C4-2B (cell line): ENCODE data around the gene COP1.

ENCODE experiments used
- ZFX ChIP-seq: fragments of 450-650 bp; IDR thresholded peaks from 2 replicates; pipeline ENCODE4 v1.6.1; 2017
- TF ChIP-seq, protein P1 (sequence below): fragments of 450-650 bp; conservative IDR thresholded peaks from 2 replicates; pipeline ENCODE4 v1.5.1; 2017; ENCODE audit warnings: mild to moderate bottlenecking

DNA sequence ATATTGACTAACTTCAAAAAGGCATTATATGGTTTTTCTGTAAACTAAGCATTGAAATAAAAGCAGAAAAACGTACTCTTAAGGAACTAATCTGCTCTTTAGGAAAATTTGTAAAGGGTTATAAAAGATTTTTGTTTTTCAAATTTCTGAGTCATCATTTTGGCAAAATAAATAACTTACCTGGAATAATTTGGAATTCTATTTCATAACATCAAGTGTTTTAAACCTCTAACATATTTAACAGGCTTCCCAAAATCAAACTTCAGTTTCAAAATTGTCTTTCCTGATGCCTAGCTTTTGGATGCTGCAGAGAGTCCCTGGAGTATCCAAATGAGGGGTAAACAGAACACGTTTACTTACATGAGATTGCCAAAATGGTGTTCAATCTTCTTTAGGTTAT is 108.5 kb downstream of the COP1 start:
- TF ChIP-seq, protein P1, sequence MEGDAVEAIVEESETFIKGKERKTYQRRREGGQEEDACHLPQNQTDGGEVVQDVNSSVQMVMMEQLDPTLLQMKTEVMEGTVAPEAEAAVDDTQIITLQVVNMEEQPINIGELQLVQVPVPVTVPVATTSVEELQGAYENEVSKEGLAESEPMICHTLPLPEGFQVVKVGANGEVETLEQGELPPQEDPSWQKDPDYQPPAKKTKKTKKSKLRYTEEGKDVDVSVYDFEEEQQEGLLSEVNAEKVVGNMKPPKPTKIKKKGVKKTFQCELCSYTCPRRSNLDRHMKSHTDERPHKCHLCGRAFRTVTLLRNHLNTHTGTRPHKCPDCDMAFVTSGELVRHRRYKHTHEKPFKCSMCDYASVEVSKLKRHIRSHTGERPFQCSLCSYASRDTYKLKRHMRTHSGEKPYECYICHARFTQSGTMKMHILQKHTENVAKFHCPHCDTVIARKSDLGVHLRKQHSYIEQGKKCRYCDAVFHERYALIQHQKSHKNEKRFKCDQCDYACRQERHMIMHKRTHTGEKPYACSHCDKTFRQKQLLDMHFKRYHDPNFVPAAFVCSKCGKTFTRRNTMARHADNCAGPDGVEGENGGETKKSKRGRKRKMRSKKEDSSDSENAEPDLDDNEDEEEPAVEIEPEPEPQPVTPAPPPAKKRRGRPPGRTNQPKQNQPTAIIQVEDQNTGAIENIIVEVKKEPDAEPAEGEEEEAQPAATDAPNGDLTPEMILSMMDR, result no peak
- no peak for TF ChIP-seq ZFX
